Measurements from ENCODE around the gene SECISBP2L.

SECISBP2L gene

DNA sequence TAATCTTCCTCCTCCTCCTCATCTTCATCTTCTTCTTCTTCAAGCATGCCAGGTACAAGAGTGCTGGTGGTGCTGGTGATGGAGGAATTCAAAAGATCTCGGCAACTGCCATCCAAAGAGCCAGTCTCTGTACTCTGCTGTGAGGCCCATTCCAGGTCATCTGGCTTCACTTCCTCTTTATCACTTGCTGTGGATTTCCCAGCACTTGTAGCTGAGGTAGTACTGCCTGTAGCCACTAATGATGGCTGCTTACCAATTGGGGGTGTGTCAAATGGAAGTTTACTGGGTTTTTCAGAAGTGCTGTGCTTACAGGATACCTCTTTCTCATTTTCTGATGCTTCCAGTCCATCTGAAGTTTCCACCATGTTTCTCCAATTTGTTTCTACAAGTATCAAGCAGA, 53.7 kb downstream of the SECISBP2L start:
- TF ChIP-seq, protein P1, sequence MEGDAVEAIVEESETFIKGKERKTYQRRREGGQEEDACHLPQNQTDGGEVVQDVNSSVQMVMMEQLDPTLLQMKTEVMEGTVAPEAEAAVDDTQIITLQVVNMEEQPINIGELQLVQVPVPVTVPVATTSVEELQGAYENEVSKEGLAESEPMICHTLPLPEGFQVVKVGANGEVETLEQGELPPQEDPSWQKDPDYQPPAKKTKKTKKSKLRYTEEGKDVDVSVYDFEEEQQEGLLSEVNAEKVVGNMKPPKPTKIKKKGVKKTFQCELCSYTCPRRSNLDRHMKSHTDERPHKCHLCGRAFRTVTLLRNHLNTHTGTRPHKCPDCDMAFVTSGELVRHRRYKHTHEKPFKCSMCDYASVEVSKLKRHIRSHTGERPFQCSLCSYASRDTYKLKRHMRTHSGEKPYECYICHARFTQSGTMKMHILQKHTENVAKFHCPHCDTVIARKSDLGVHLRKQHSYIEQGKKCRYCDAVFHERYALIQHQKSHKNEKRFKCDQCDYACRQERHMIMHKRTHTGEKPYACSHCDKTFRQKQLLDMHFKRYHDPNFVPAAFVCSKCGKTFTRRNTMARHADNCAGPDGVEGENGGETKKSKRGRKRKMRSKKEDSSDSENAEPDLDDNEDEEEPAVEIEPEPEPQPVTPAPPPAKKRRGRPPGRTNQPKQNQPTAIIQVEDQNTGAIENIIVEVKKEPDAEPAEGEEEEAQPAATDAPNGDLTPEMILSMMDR (IDR thresholded peaks at IDR 0.05) = no peak
- TF ChIP-seq ZFX (IDR thresholded peaks at IDR 0.05; ENCODE audit: borderline replicate concordance) = no peak
- H3K27ac ChIP-seq = no peak overlapping the region

- H3K27ac ChIP-seq = no peak overlapping the region
- TF ChIP-seq ZFX (IDR thresholded peaks at IDR 0.05; ENCODE audit: borderline replicate concordance) = no peak
- TF ChIP-seq, protein P1 (IDR thresholded peaks at IDR 0.05) = no peak
These were observed 54.1 kb downstream of the SECISBP2L start for GRCh38 chr15:48992096-48992495.

GRCh38 chr15:48989170-48989569, 57.1 kb downstream of the SECISBP2L start:
- no peak for TF ChIP-seq ZFX (IDR thresholded peaks at IDR 0.05; ENCODE audit: borderline replicate concordance)
- TF ChIP-seq, protein P1 (IDR thresholded peaks at IDR 0.05) = no peak
- H3K27ac ChIP-seq = no peak overlapping the region

DNA sequence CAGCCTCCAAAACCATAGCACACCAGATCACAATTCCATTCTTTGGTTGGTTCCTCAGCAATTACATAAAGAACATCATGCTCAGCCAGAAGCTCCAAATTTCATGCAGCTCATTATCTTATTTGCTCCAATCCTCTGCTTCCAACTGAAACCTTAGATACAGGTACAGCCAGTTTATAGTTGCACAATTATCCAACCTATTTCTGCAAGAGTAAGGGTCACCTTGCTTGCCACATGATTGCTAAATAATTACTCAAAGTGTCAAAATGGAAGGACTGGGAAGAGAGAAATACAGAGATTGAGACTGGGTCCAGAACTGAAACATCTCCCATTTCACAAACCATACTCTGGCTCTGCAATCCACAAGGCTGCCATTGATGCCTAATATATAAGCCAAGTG, 59.1 kb downstream of the SECISBP2L start:
- TF ChIP-seq, protein P1 (IDR thresholded peaks at IDR 0.05) = no peak
- TF ChIP-seq ZFX (IDR thresholded peaks at IDR 0.05; ENCODE audit: borderline replicate concordance) = no peak
- H3K27ac ChIP-seq = no peak overlapping the region

GRCh38 chr15:48986240-48986639, 60.0 kb downstream of the SECISBP2L start:
- TF ChIP-seq, protein P1 (IDR thresholded peaks at IDR 0.05) = no peak
- no peak for TF ChIP-seq ZFX (IDR thresholded peaks at IDR 0.05; ENCODE audit: borderline replicate concordance)
- H3K27ac ChIP-seq = no peak overlapping the region

DNA sequence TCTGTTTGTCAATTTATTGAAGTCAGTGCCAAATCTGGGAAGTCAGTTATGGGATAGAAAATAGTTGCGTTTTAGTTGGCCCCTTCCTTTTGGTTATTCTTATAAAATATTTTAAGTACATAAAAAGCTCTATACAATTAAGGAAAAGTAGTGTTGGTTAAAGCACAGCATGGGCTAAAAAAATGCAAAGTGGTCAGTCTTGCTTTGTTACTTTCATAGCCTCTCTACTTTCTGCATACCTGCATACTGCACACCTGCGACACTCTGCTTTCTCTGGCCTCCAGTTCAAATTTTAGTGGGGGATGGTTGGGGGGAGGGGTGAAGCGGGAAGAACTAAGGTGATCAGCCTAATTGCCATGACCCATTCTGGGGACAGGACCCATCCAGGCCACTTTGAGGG, 60.7 kb downstream of the SECISBP2L start:
- TF ChIP-seq, protein P1 (IDR thresholded peaks at IDR 0.05) = no peak
- TF ChIP-seq ZFX (IDR thresholded peaks at IDR 0.05; ENCODE audit: borderline replicate concordance) = no peak
- no peak overlapping the region for H3K27ac ChIP-seq

- TF ChIP-seq, protein P1 (IDR thresholded peaks at IDR 0.05) = no peak
- no peak for TF ChIP-seq ZFX (IDR thresholded peaks at IDR 0.05; ENCODE audit: borderline replicate concordance)
- no peak overlapping the region for H3K27ac ChIP-seq
These were observed 61.4 kb downstream of the SECISBP2L start for GRCh38 chr15:48984811-48985352.

All from 22Rv1 (cell line).